OCI-LY3 (cell line): ENCODE measurements around the gene DNAH11.

Experiments
- H2AFZ ChIP-seq: fragments of 200-600, 300-600 bp; shearing (Covaris generic); 2 replicates; pipeline ENCODE4 v1.6.0; 2014; ENCODE audit warnings: antibody characterized with exemption, low read depth, low read length
- H3K27ac ChIP-seq: fragments of 200-600, 300-600 bp; sonication (generic); 2 replicates; pipeline ENCODE4 v1.5.1; 2014; ENCODE audit warnings: mild to moderate bottlenecking, low read length, moderate library complexity, mixed read lengths
- H3K27me3 ChIP-seq: fragments of 200-600, 300-600 bp; sonication (generic); 2 replicates; pipeline ENCODE4 v1.6.1; 2014; ENCODE audit warnings: low read depth, low read length, mixed read lengths
- H3K36me3 ChIP-seq: fragments of 200-600, 300-600 bp; sonication (generic); replicated peaks from 2 replicates; pipeline ENCODE3; 2014; ENCODE audit warnings: low read depth, low read length, mixed read lengths
- H3K4me1 ChIP-seq: fragments of 300-600, 200-600 bp; sonication (generic); 2 replicates; pipeline ENCODE4 v1.6.1; 2014; ENCODE audit warnings: low read length, mixed read lengths
- H3K4me2 ChIP-seq: fragments of 200-600, 300-600 bp; sonication (generic); 2 replicates; pipeline ENCODE4 v1.6.1; 2014; ENCODE audit warnings: low read length, mixed read lengths
- H3K4me3 ChIP-seq: fragments of 300-600, 200-600 bp; sonication (generic); 2 replicates; pipeline ENCODE4 v1.5.1; 2014; ENCODE audit warnings: antibody characterized with exemption, mild to moderate bottlenecking, low read length, moderate library complexity
- H3K79me2 ChIP-seq: fragments of 300-600, 200-600 bp; shearing (Covaris generic); 2 replicates; pipeline ENCODE4 v1.6.1; 2014; ENCODE audit warnings: mild to moderate bottlenecking, low read length, mixed read lengths
- H3K9ac ChIP-seq: fragments of 300-600, 200-600 bp; shearing (Covaris generic); 2 replicates; pipeline ENCODE4 v1.6.0; 2014; ENCODE audit warnings: mild to moderate bottlenecking, low read length, moderate library complexity
- H3K9me3 ChIP-seq: fragments of 200-600, 300-600 bp; shearing (Covaris generic); 2 replicates; pipeline ENCODE4 v1.6.1; 2014; ENCODE audit warnings: low read length, mixed read lengths; ENCODE audit not compliant: insufficient read depth
- H4K20me1 ChIP-seq: fragments of 200-600, 300-600 bp; sonication (generic); 2 replicates; pipeline ENCODE4 v1.6.1; 2016; ENCODE audit warnings: low read length, mixed read lengths; ENCODE audit not compliant: insufficient read depth
- EZH2phosphoT487 ChIP-seq: fragments of 200-600 bp; shearing (Covaris generic); IDR thresholded peaks from 2 replicates; pipeline ENCODE4 v1.6.1; 2018; ENCODE audit warnings: antibody characterized with exemption, mixed run types, low read depth
- TF ChIP-seq, protein P1 (sequence below): fragments of 200-600, 300-600 bp; sonication (generic); IDR thresholded peaks from 2 replicates; pipeline ENCODE4 v1.5.1; 2014; ENCODE audit warnings: antibody characterized with exemption, low read length, low read depth

DNAH11 gene

DNA sequence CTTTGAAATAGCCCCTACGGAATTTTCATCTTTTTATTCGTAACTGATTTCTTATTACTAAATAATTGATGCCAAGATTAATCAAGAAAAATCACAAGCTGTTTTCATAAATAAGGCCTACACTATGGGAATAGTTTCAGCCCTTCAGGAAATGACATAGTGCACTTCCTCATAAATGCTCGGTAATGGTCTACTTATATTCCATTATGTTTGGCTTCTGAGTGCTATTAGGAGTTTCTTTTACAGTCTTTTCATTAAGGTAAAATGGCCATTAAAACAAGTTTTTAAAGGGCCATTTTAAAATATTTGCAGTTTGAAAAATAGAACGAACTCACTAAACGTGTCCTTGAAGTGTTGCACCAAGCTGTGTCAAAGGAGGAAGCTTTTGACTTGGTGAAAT, 174.5 kb downstream of the DNAH11 start:
- H3K79me2 ChIP-seq, result no peaks in the 10 kb centered on the region
- H3K4me3 ChIP-seq, result no peak overlapping the region
- no peak overlapping the region for H3K9ac ChIP-seq
- H3K9me3 ChIP-seq, result no peaks in the 10 kb centered on the region
- no peaks in the 10 kb centered on the region for H4K20me1 ChIP-seq
- no peaks in the 10 kb centered on the region; the same call in 1 of the 2 replicates for H3K27me3 ChIP-seq
- no peaks in the 10 kb centered on the region for H3K36me3 ChIP-seq
- no peak overlapping the region for H2AFZ ChIP-seq
- H3K4me2 ChIP-seq, result no peak overlapping the region
- no peaks in the 10 kb centered on the region for H3K4me1 ChIP-seq
- TF ChIP-seq EZH2phosphoT487, result no peak
- TF ChIP-seq, protein P1, sequence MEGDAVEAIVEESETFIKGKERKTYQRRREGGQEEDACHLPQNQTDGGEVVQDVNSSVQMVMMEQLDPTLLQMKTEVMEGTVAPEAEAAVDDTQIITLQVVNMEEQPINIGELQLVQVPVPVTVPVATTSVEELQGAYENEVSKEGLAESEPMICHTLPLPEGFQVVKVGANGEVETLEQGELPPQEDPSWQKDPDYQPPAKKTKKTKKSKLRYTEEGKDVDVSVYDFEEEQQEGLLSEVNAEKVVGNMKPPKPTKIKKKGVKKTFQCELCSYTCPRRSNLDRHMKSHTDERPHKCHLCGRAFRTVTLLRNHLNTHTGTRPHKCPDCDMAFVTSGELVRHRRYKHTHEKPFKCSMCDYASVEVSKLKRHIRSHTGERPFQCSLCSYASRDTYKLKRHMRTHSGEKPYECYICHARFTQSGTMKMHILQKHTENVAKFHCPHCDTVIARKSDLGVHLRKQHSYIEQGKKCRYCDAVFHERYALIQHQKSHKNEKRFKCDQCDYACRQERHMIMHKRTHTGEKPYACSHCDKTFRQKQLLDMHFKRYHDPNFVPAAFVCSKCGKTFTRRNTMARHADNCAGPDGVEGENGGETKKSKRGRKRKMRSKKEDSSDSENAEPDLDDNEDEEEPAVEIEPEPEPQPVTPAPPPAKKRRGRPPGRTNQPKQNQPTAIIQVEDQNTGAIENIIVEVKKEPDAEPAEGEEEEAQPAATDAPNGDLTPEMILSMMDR, result no peak
- no peak overlapping the region for H3K27ac ChIP-seq

DNA sequence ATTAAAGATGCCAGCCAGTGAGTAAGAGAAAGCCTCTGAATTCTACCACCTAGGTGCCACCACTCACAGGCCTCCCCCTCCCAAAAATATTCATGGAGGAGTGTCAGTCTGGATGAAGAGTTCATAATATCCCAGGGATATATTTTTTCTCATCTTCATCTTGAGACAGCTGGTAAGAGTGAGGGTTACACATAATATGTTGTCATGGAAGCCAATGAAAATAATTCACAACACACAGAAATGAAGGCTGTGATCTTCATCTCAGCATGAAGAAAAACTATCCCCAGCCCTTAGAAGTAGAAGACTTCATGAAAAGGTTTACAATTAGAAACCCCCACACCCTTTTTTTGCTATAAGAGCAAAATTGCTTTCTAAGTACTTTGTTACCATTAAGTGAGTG, 175.6 kb downstream of the DNAH11 start:
- Histone ChIP-seq H3K79me2 (no peaks in the 10 kb centered on the region), H3K36me3 (no peaks in the 10 kb centered on the region), H3K4me2 (no peak overlapping the region), H3K9me3 (no peaks in the 10 kb centered on the region), H4K20me1 (no peaks in the 10 kb centered on the region), H3K9ac (no peak overlapping the region), H3K27ac (no peak overlapping the region), H3K4me3 (no peak overlapping the region), H3K4me1 (no peaks in the 10 kb centered on the region), H2AFZ (no peak overlapping the region), H3K27me3 (no peaks in the 10 kb centered on the region)
- TF ChIP-seq, protein P1, result no peak
- TF ChIP-seq EZH2phosphoT487, result no peak

DNA sequence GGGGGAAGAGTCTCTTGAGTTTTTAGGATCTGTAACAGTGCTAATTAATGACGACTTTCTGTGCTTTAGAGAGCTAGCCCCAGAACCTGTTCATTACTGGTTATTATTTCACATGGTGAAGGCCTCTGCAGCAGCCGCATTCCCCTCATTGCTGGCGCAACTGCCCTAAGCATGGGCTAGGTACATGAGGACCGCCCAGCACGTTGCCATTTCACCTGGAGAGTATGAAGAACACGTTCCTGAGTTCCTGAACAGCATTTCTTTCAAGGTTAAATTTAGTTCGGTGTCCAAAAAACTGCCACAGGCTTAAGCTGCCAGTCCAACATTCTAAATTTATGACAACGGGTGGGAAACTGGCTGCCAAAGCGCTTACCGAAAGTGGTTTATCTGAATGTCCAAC, 177.0 kb downstream of the DNAH11 start:
- no peaks in the 10 kb centered on the region for H3K9me3 ChIP-seq
- TF ChIP-seq, protein P1, result no peak
- TF ChIP-seq EZH2phosphoT487, result no peak
- H3K27me3 ChIP-seq, result no peaks in the 10 kb centered on the region
- H3K9ac ChIP-seq, result no peak overlapping the region
- H3K79me2 ChIP-seq, result no peaks in the 10 kb centered on the region
- no peaks in the 10 kb centered on the region for H4K20me1 ChIP-seq
- H3K27ac ChIP-seq, result no peak overlapping the region
- H3K4me3 ChIP-seq, result no peak overlapping the region
- H2AFZ ChIP-seq, result no peak overlapping the region
- no peak overlapping the region for H3K4me2 ChIP-seq
- no peaks in the 10 kb centered on the region for H3K4me1 ChIP-seq
- no peaks in the 10 kb centered on the region for H3K36me3 ChIP-seq

- Histone ChIP-seq H2AFZ (no peak overlapping the region), H4K20me1 (no peaks in the 10 kb centered on the region), H3K36me3 (no peaks in the 10 kb centered on the region), H3K4me2 (no peak overlapping the region), H3K9me3 (no peaks in the 10 kb centered on the region), H3K27ac (no peak overlapping the region), H3K4me3 (no peak overlapping the region), H3K27me3 (no peaks in the 10 kb centered on the region), H3K4me1 (no peaks in the 10 kb centered on the region), H3K79me2 (no peaks in the 10 kb centered on the region), H3K9ac (no peak overlapping the region)
- no peak for TF ChIP-seq EZH2phosphoT487
- TF ChIP-seq, protein P1, result no peak; the same call in 1 of the 2 replicates
Measured at GRCh38 chr7:21722371-21722770, 179.5 kb downstream of the DNAH11 start.
